ENCODE data around the gene PCNX2. TPM values are rescaled to one million over a fixed set of nuclear protein-coding genes. Genes with fewer than 3 reads are reported as not detected.

PCNX2 gene
- total and polyA plus RNA-seq, 2 of the 13 experiments (the other 11 are each of a cell fraction or from before 2014, with no cell fraction given) = 0.11 to 0.42 TPM

DNA sequence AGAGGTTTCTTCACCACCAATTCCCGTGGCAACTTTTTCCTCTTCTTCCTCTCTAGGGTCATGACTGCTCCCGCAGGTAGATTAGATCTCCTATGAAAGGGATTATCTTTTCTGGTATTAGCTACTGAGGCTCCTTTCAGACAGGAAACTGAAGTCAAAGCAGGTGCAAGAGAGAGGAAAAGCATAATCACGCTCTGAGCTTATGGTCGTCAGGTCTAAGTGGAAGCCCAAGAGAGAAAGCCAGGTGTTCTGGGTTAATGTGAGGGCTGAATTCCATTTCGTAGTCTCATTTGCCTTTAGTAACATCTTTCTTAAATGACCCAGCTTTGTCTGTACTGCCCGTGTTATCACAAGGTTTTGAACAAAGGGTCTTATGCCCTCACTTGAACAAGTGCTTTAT is 23.7 kb upstream of the PCNX2 start:
- Histone ChIP-seq H4K20me1 (ENCODE audit: insufficient read depth, low read length) (no peaks in the 10 kb centered on the region), H2AFZ (ENCODE audit: low read length) (no peak overlapping the region), H3K4me2 (ENCODE audit: low read depth, low read length) (no peak overlapping the region), H3K36me3 (replicated peaks in 1 of 2; ENCODE audit: control insufficient read depth in 1 of 2, insufficient read depth in 2 of 2, low read length in 2 of 2) (no peaks in the 10 kb centered on the region), H3K27ac (ENCODE audit: extremely low read length, insufficient read depth, low read length) (no peak overlapping the region), H3K79me2 (ENCODE audit: insufficient read depth, low read length) (no peaks in the 10 kb centered on the region), H3K9me3 (ENCODE audit: low read length) (no peaks in the 10 kb centered on the region), H3K9ac (ENCODE audit: insufficient read depth, low read depth, low read length) (no peak overlapping the region), H3K27me3 (ENCODE audit: control insufficient read depth in 1 of 2, insufficient read depth in 2 of 2, low read length in 2 of 2) (no peaks in the 10 kb centered on the region), H3K4me3 (replicated peaks in 1 of 3; ENCODE audit: insufficient read depth in 1 of 3, low read depth in 2 of 3, low read length in 3 of 3) (no peak overlapping the region), H3K4me1 (ENCODE audit: insufficient read depth, low read length) (no peaks in the 10 kb centered on the region)
- CTCF ChIA-PET (ENCODE audit: low intra/inter-chr PET ratio, low total read pairs) = no interaction called here
- DNase-seq (ENCODE audit: low spot score) (no peak), ATAC-seq (no peak), FAIRE-seq (no peak)
- no peak for TF ChIP-seq SETDB1 (CRISPR knock-in tag; IDR thresholded peaks at IDR 0.05; ENCODE audit: borderline replicate concordance)
- intact Hi-C loops (cut with micrococcal nuclease; ENCODE audit: unreplicated experiment) (no loop called here), in situ Hi-C loops (cut with HindIII; ENCODE audit: extremely low pct_ligation_motif_present, low pct_unique_long_range_greater_than_20kb) (no loop called here)
- BruUV-seq (replicated peaks) = no TSS peak
- 7% methylated on average over 6 of the region's 6 CpGs for WGBS (ENCODE audit: low lambda C conversion rate)
- POLR2A ChIA-PET = no interaction called here

DNA sequence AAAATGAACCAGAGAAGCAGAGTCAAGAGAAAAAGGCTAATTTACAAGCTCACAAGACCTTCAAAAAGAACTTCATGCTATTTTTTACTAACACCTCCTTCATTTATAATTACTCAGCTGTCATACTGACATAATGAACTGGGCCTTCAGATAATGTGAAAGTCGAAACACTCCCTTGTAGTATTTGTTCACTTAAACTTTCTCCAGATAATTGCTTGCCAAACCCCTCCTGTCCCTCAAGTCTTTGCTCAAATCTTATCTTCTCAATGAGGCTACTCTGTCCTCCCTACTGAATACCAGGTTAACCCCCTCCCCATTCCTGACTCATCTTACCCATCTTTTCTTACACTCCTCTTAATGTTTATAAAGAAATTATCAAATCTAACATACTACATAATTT is 20.9 kb upstream of the PCNX2 start:
- no peak overlapping the region for H3K9ac ChIP-seq (ENCODE audit: insufficient read depth, low read depth, low read length)
- H3K4me3 ChIP-seq (replicated peaks in 1 of 3; ENCODE audit: insufficient read depth in 1 of 3, low read depth in 2 of 3, low read length in 3 of 3) = no peak overlapping the region
- intact Hi-C loops (cut with micrococcal nuclease; ENCODE audit: unreplicated experiment) = no loop called here
- H3K9me3 ChIP-seq (ENCODE audit: low read length) = no peaks in the 10 kb centered on the region
- H3K36me3 ChIP-seq (replicated peaks in 1 of 2; ENCODE audit: control insufficient read depth in 1 of 2, insufficient read depth in 2 of 2, low read length in 2 of 2) = no peaks in the 10 kb centered on the region
- H3K4me2 ChIP-seq (ENCODE audit: low read depth, low read length) = no peak overlapping the region
- CTCF ChIA-PET (ENCODE audit: low intra/inter-chr PET ratio, low total read pairs) = no interaction called here
- no peak overlapping the region for H2AFZ ChIP-seq (ENCODE audit: low read length)
- in situ Hi-C loops (cut with HindIII; ENCODE audit: extremely low pct_ligation_motif_present, low pct_unique_long_range_greater_than_20kb) = no loop called here
- FAIRE-seq = no peak
- no peak overlapping the region for H3K27ac ChIP-seq (ENCODE audit: extremely low read length, insufficient read depth, low read length)
- no peaks in the 10 kb centered on the region for H4K20me1 ChIP-seq (ENCODE audit: insufficient read depth, low read length)
- no peaks in the 10 kb centered on the region for H3K79me2 ChIP-seq (ENCODE audit: insufficient read depth, low read length)
- DNase-seq (ENCODE audit: low spot score) = no peak
- no peak for ATAC-seq
- POLR2A ChIA-PET = no interaction called here
- H3K27me3 ChIP-seq (ENCODE audit: control insufficient read depth in 1 of 2, insufficient read depth in 2 of 2, low read length in 2 of 2) = no peaks in the 10 kb centered on the region
- 0% methylated on average over 1 of the region's 1 CpG for WGBS (ENCODE audit: low lambda C conversion rate)
- BruUV-seq (replicated peaks) = no TSS peak
- no peaks in the 10 kb centered on the region for H3K4me1 ChIP-seq (ENCODE audit: insufficient read depth, low read length)
- TF ChIP-seq, protein P1, sequence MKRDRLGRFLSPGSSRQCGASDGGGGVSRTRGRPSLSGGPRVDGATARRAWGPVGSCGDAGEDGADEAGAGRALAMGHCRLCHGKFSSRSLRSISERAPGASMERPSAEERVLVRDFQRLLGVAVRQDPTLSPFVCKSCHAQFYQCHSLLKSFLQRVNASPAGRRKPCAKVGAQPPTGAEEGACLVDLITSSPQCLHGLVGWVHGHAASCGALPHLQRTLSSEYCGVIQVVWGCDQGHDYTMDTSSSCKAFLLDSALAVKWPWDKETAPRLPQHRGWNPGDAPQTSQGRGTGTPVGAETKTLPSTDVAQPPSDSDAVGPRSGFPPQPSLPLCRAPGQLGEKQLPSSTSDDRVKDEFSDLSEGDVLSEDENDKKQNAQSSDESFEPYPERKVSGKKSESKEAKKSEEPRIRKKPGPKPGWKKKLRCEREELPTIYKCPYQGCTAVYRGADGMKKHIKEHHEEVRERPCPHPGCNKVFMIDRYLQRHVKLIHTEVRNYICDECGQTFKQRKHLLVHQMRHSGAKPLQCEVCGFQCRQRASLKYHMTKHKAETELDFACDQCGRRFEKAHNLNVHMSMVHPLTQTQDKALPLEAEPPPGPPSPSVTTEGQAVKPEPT (CRISPR knock-in tag; IDR thresholded peaks at IDR 0.05; ENCODE audit: low read depth) = no peak
- TF ChIP-seq IRF2 (CRISPR knock-in tag; IDR thresholded peaks at IDR 0.05) = no peak
- TF ChIP-seq ZFX (CRISPR knock-in tag; IDR thresholded peaks at IDR 0.05; ENCODE audit: low read depth) = no peak
- TF ChIP-seq, protein P2, sequence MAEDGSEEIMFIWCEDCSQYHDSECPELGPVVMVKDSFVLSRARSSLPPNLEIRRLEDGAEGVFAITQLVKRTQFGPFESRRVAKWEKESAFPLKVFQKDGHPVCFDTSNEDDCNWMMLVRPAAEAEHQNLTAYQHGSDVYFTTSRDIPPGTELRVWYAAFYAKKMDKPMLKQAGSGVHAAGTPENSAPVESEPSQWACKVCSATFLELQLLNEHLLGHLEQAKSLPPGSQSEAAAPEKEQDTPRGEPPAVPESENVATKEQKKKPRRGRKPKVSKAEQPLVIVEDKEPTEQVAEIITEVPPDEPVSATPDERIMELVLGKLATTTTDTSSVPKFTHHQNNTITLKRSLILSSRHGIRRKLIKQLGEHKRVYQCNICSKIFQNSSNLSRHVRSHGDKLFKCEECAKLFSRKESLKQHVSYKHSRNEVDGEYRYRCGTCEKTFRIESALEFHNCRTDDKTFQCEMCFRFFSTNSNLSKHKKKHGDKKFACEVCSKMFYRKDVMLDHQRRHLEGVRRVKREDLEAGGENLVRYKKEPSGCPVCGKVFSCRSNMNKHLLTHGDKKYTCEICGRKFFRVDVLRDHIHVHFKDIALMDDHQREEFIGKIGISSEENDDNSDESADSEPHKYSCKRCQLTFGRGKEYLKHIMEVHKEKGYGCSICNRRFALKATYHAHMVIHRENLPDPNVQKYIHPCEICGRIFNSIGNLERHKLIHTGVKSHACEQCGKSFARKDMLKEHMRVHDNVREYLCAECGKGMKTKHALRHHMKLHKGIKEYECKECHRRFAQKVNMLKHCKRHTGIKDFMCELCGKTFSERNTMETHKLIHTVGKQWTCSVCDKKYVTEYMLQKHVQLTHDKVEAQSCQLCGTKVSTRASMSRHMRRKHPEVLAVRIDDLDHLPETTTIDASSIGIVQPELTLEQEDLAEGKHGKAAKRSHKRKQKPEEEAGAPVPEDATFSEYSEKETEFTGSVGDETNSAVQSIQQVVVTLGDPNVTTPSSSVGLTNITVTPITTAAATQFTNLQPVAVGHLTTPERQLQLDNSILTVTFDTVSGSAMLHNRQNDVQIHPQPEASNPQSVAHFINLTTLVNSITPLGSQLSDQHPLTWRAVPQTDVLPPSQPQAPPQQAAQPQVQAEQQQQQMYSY (CRISPR knock-in tag; IDR thresholded peaks at IDR 0.05) = no peak
- no peak for TF ChIP-seq PHF20 (CRISPR knock-in tag; IDR thresholded peaks at IDR 0.05)
- TF ChIP-seq, protein P3, sequence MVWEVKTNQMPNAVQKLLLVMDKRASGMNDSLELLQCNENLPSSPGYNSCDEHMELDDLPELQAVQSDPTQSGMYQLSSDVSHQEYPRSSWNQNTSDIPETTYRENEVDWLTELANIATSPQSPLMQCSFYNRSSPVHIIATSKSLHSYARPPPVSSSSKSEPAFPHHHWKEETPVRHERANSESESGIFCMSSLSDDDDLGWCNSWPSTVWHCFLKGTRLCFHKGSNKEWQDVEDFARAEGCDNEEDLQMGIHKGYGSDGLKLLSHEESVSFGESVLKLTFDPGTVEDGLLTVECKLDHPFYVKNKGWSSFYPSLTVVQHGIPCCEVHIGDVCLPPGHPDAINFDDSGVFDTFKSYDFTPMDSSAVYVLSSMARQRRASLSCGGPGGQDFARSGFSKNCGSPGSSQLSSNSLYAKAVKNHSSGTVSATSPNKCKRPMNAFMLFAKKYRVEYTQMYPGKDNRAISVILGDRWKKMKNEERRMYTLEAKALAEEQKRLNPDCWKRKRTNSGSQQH (CRISPR knock-in tag; IDR thresholded peaks at IDR 0.05; ENCODE audit: low read depth) = no peak
- TF ChIP-seq ARNT2 (CRISPR knock-in tag; IDR thresholded peaks at IDR 0.05; ENCODE audit: low read depth) = no peak
- no peak for TF ChIP-seq LCORL (IDR thresholded peaks at IDR 0.05)
- no peak for TF ChIP-seq LCORL (CRISPR knock-in tag; IDR thresholded peaks at IDR 0.05)
- no peak for TF ChIP-seq DNMT3B (CRISPR knock-in tag; conservative IDR thresholded peaks at IDR 0.05)
- TF ChIP-seq NR2F2 (IDR thresholded peaks at IDR 0.05; ENCODE audit: borderline replicate concordance, low read depth) = no peak
- TF ChIP-seq RXRA (CRISPR knock-in tag; IDR thresholded peaks at IDR 0.05) = no peak
- no peak for TF ChIP-seq ADNP (CRISPR knock-in tag; IDR thresholded peaks at IDR 0.05)
